Astrocyte of the spinal cord (primary cell): Measurements from ENCODE around the gene INTS7.

Experiments used
- DNase-seq: peaks from one replicate; pipeline ENCODE4 v3.0.0; 2011; ENCODE audit warnings: low read depth, low spot score
- H3K4me3 ChIP-seq: 2 replicates; pipeline ENCODE4 v1.5.1; 2011; ENCODE audit warnings: low read depth, mild to moderate bottlenecking, low read length, moderate library complexity
- in situ Hi-C: cut with HindIII; loops from 2 replicates; pipeline ENCODE4 v1.10.0; 2017; ENCODE audit warnings: low sequenced_read_pairs
- TF ChIP-seq, protein P1 (sequence below): IDR thresholded peaks from 2 replicates; pipeline ENCODE4 v1.5.1; 2012; ENCODE audit warnings: low read depth, mild to moderate bottlenecking, low read length, inconsistent platforms

The INTS7 gene

DNA sequence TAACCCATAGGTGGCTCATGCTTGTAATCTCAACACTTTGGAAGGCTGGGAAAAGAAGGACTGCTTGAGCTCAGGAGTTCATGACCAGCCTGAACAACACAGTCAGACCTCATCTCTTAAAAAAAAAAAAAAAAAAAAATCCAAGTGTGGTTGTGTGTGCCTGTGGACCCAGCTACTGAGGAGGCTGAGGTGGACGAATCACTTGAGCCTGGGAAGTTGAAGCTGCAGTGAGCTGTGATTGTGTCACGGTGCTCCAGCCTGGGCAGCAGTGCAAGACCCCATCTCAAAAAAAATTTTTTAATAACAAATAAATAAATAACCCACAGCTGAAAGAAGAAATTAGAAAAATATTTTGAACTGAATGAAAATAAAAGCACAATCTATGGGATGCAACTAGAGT, 13.8 kb downstream of the INTS7 start:
- in situ Hi-C loops = no loop called here
- H3K4me3 ChIP-seq = no peak overlapping the region
- TF ChIP-seq, protein P1, sequence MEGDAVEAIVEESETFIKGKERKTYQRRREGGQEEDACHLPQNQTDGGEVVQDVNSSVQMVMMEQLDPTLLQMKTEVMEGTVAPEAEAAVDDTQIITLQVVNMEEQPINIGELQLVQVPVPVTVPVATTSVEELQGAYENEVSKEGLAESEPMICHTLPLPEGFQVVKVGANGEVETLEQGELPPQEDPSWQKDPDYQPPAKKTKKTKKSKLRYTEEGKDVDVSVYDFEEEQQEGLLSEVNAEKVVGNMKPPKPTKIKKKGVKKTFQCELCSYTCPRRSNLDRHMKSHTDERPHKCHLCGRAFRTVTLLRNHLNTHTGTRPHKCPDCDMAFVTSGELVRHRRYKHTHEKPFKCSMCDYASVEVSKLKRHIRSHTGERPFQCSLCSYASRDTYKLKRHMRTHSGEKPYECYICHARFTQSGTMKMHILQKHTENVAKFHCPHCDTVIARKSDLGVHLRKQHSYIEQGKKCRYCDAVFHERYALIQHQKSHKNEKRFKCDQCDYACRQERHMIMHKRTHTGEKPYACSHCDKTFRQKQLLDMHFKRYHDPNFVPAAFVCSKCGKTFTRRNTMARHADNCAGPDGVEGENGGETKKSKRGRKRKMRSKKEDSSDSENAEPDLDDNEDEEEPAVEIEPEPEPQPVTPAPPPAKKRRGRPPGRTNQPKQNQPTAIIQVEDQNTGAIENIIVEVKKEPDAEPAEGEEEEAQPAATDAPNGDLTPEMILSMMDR = no peak
- no peak for DNase-seq

DNA sequence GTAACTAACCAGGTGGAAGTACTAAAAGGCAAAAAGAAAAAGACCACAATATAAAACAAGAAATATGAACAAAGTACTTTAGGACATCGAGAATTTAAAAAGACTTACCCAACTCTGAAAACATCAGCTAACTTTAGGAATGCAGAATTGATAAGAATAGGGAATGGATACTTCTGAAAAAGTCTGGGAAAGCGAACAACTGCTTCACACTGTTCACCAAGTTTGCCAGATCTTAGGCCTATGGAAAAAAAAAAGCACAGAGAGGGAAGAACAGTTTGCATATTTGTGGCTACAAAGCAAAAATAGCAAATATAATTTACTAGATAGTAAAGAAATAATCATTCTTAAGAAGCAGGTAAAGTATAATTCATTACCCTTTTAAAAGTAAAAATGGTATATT, 14.4 kb downstream of the INTS7 start:
- H3K4me3 ChIP-seq = no peak overlapping the region
- TF ChIP-seq, protein P1 = no peak
- in situ Hi-C loops = no loop called here
- DNase-seq = no peak

DNA sequence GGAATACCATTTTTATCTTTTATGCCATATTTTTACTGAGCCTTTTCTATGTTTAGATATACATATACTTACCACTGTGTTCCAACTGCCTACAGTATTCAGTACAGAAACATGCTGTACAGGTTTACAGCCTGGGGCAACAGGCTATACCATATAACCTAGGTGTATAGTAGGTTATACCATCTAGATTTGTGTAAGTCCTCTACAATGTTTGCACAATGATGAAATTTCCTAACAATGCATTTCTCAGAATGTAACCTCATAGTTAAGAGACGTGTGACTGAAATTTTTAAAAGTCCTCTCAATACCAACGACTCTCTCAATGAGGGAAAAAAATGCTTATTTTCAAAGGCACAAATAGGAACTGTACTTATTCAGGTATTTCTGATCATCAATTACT, 21.7 kb downstream of the INTS7 start:
- in situ Hi-C loops = no loop called here
- DNase-seq = no peak
- H3K4me3 ChIP-seq = no peak overlapping the region
- TF ChIP-seq, protein P1 = no peak

DNA sequence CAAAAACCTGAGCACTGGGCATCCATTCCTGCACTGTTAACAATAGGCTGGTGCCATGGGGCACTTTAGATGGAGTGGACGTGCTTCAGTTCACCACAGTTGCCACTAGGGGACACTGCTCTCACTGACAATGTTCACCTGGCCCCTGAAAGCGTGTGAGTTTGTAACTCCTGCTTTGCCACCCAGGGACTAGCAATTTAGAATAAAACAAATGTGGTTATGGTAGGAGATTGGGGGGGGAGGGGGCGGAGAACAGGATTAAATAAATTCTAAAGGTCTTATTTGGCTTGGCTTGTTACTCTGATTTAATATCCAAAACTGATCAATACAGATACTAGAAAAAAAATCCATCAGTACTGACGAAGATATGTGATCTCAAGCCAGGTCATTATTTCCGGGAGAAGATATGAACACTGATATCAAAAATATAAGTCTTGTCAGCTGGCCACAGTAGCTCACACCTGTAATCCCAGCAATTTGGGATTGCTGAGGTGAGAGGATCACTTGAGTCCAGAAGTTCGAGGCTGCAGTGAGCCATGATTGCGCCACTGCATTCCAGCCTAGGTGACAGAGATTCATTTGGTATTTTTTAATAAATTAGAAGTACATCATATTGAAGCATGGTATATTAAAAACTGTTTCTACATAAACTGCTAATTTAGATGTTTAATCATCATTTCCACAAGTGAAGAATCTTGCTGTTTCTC, 23.2 kb downstream of the INTS7 start:
- peak; percentile 64 for DNase-seq
- in situ Hi-C loops = no loop called here
- TF ChIP-seq, protein P1 = peak; percentile 98
- H3K4me3 ChIP-seq = no peak overlapping the region

DNA sequence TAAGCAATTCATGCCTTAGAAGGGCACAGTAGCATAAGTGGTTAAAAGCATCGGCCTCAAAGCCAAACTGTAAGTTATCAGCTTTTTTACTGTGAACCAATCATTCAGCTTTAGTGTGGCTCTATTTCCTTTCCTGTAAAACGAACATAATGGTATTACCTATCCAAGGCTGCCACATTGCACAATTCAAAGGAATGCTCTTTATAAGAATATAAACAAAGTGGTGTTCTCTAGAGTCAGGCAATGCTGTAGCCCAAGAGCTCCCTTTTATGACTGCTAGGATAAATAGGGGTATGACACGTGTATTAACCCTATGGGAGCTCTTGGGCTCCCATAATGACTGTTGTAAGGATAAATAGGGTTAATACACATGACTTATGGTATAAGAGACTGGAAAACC, 25.4 kb downstream of the INTS7 start:
- TF ChIP-seq, protein P1 = no peak
- H3K4me3 ChIP-seq = no peak overlapping the region
- in situ Hi-C loops = no loop called here
- DNase-seq = no peak

DNA sequence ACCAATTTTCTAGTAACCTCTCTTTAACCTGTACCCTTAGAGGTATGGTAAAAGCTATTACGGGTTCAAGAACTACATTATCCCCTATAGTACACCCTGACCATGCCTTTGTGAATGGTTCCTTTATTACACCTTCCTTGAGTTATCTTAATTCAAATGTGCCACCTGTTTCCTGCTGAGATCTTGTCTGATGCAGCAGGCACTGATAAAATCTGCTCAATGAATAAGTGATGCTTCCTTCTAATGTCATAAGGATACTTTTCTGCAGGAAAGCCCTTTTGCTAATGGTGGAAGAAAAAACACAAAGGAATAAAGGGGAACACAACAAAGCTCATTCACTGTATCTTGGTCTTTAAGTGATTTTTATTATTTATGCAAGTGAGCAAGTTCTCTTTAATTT, 25.8 kb downstream of the INTS7 start:
- DNase-seq = no peak
- H3K4me3 ChIP-seq = no peak overlapping the region
- TF ChIP-seq, protein P1 = no peak
- in situ Hi-C loops = no loop called here

DNA sequence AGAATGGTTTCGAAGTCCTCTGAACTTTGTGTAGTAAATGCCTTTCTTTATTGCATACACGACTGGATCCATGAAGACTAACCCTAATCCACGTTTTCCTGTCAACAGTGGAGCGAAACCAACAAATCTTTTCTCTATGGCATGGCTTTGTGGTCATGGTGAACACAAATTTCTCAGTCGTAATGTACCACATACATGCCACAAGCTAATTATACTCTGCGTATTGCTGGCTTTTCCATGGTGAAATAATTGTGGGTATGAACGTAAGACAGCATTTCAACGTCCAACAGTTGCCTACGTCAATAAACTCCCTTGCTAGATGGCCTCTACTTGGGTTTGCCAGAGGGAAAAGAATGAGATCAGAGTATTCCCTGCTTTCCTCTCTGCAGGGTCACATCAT, 27.5 kb downstream of the INTS7 start:
- H3K4me3 ChIP-seq = no peak overlapping the region
- TF ChIP-seq, protein P1 = no peak
- no peak for DNase-seq
- in situ Hi-C loops = no loop called here
